ENCODE results near the gene PALD1. TPM values are rescaled to one million over a fixed set of nuclear protein-coding genes. Genes with fewer than 3 reads are reported as not detected.

PALD1 gene
- total and polyA plus RNA-seq, 2 of the 13 experiments (the other 11 are each of a cell fraction or from before 2014, with no cell fraction given), result 0.07 to 0.09 TPM

DNA sequence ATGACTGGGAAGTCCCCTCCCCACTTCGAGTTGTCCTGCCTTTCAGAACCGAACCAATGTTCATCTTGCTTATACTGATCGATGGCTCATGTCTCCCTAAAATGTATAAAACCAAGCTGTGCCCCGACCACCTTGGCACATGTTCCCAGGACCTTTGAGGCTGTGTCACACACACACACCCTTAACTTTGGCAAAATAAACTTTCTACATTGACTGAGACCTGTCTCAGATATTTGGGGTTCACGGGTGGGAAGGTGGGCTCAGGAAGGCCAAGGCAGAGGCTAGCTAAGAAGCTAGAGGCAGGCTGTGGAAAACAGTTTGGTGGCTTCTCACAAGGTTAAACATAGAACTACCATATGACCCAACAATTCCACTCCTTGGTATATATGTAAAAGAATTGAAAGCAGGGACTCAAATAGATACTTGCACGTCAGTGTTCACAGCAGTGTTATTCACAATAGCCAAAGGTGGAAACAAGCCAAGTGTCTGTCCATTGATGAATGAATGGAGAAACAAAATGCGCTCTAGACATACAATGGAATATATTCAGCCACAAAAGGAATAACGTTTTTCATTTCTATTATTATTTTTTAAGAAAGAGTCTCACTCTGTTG lies 108.6 kb downstream of the PALD1 start:
- H3K79me2 ChIP-seq (ENCODE audit: insufficient read depth, low read length), result no peaks in the 10 kb centered on the region
- no peak for ATAC-seq
- no peaks in the 10 kb centered on the region for H3K9me3 ChIP-seq (ENCODE audit: low read length)
- no peak for FAIRE-seq
- no peaks in the 10 kb centered on the region for H3K36me3 ChIP-seq (replicated peaks in 1 of 2; ENCODE audit: control insufficient read depth in 1 of 2, insufficient read depth in 2 of 2, low read length in 2 of 2)
- H3K4me1 ChIP-seq (ENCODE audit: insufficient read depth, low read length), result no peaks in the 10 kb centered on the region
- no peak overlapping the region for H3K4me3 ChIP-seq (replicated peaks in 1 of 3; ENCODE audit: insufficient read depth in 1 of 3, low read depth in 2 of 3, low read length in 3 of 3)
- H4K20me1 ChIP-seq (ENCODE audit: insufficient read depth, low read length), result no peaks in the 10 kb centered on the region
- WGBS (ENCODE audit: low lambda C conversion rate), result 24% methylated on average over 8 of the region's 8 CpGs
- CTCF ChIA-PET (ENCODE audit: low intra/inter-chr PET ratio, low total read pairs), result no interaction called here
- no peak overlapping the region for H3K4me2 ChIP-seq (ENCODE audit: low read depth, low read length)
- no peak overlapping the region for H2AFZ ChIP-seq (ENCODE audit: low read length)
- POLR2A ChIA-PET, result no interaction called here
- no TSS peak for BruUV-seq (replicated peaks)
- DNase-seq (ENCODE audit: low spot score), result no peak
- peaks cover 0 to 3% of the 10 kb centered on the region in 2 experiments; a peak in 2 of 5 replicates for H3K27me3 ChIP-seq (ENCODE audit: control insufficient read depth in 1 of 2, insufficient read depth in 2 of 2, low read length in 2 of 2)
- TF ChIP-seq ZNF660 (CRISPR knock-in tag; IDR thresholded peaks at IDR 0.05; ENCODE audit: borderline replicate concordance, low read depth), result no peak
- TF ChIP-seq ZNF563 (CRISPR knock-in tag; IDR thresholded peaks at IDR 0.05), result no peak
- TF ChIP-seq HNRNPUL1 (IDR thresholded peaks at IDR 0.05; ENCODE audit: low read depth, low read length), result no peak
- TF ChIP-seq, protein P1, sequence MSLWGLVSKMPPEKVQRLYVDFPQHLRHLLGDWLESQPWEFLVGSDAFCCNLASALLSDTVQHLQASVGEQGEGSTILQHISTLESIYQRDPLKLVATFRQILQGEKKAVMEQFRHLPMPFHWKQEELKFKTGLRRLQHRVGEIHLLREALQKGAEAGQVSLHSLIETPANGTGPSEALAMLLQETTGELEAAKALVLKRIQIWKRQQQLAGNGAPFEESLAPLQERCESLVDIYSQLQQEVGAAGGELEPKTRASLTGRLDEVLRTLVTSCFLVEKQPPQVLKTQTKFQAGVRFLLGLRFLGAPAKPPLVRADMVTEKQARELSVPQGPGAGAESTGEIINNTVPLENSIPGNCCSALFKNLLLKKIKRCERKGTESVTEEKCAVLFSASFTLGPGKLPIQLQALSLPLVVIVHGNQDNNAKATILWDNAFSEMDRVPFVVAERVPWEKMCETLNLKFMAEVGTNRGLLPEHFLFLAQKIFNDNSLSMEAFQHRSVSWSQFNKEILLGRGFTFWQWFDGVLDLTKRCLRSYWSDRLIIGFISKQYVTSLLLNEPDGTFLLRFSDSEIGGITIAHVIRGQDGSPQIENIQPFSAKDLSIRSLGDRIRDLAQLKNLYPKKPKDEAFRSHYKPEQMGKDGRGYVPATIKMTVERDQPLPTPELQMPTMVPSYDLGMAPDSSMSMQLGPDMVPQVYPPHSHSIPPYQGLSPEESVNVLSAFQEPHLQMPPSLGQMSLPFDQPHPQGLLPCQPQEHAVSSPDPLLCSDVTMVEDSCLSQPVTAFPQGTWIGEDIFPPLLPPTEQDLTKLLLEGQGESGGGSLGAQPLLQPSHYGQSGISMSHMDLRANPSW (CRISPR knock-in tag; IDR thresholded peaks at IDR 0.05; ENCODE audit: borderline replicate concordance), result no peak
- intact Hi-C loops (cut with micrococcal nuclease; ENCODE audit: unreplicated experiment), result no loop called here
- in situ Hi-C loops (cut with HindIII; ENCODE audit: extremely low pct_ligation_motif_present, low pct_unique_long_range_greater_than_20kb), result no loop called here
- no peak overlapping the region for H3K27ac ChIP-seq (ENCODE audit: extremely low read length, insufficient read depth, low read length)
- no peak overlapping the region for H3K9ac ChIP-seq (ENCODE audit: insufficient read depth, low read depth, low read length)

DNA sequence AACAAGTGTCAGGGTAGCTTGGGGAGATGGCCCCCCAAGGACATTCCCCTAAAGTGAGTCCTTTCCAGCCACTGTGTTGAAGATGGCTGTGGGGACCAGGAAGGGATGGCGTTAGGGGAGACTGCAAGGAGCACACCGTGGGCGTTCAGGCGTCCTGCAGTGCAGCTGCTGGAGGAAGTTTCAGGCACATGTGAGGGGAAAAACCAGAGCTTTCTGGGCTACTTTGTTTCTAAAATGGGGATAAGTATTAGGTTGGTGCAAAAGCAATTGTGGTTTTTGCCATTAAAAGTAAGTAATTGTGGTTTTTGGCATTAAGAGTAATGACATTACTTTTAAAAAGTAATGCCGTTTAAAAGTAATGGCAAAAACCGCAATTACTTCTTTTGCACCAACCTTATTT lies 109.7 kb downstream of the PALD1 start:
- no peak for ATAC-seq
- in situ Hi-C loops (cut with HindIII; ENCODE audit: extremely low pct_ligation_motif_present, low pct_unique_long_range_greater_than_20kb), result no loop called here
- ChIA-PET POLR2A (no interaction called here), CTCF (ENCODE audit: low intra/inter-chr PET ratio, low total read pairs) (no interaction called here)
- WGBS (ENCODE audit: low lambda C conversion rate), result 48% methylated on average over 6 of the region's 6 CpGs
- BruUV-seq (replicated peaks), result no TSS peak
- H3K9ac ChIP-seq (ENCODE audit: insufficient read depth, low read depth, low read length), result no peak overlapping the region
- no peak for DNase-seq (ENCODE audit: low spot score)
- no peak overlapping the region for H3K4me2 ChIP-seq (ENCODE audit: low read depth, low read length)
- no peak overlapping the region for H2AFZ ChIP-seq (ENCODE audit: low read length)
- TF ChIP-seq, protein P2, sequence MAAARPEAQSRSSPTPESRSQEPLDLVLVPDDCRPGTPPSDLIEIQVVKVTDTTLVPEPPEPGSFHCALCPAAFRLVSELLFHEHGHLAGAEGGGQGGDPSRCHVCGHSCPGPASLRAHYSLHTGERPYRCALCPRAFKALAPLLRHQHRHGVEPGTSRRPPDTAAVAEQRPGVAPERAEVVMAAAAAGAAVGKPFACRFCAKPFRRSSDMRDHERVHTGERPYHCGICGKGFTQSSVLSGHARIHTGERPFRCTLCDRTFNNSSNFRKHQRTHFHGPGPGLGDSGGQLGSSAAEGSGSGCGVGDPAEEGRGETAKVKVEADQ (CRISPR knock-in tag; IDR thresholded peaks at IDR 0.05; ENCODE audit: borderline replicate concordance), result no peak
- TF ChIP-seq ZNF549 (CRISPR knock-in tag; IDR thresholded peaks at IDR 0.05), result no peak
- TF ChIP-seq KDM5A (IDR thresholded peaks at IDR 0.05; ENCODE audit: borderline replicate concordance, low read length), result no peak
- no peak for TF ChIP-seq ZNF234 (CRISPR knock-in tag; conservative IDR thresholded peaks at IDR 0.05)
- TF ChIP-seq TCF7L2 (IDR thresholded peaks at IDR 0.05; ENCODE audit: low read depth, low read length), result no peak
- TF ChIP-seq ZNF747 (CRISPR knock-in tag; IDR thresholded peaks at IDR 0.05; ENCODE audit: borderline replicate concordance), result no peak
- no peak overlapping the region for H3K4me3 ChIP-seq (replicated peaks in 1 of 3; ENCODE audit: insufficient read depth in 1 of 3, low read depth in 2 of 3, low read length in 3 of 3)
- H3K27ac ChIP-seq (ENCODE audit: extremely low read length, insufficient read depth, low read length), result no peak overlapping the region
- H3K27me3 ChIP-seq (ENCODE audit: control insufficient read depth in 1 of 2, insufficient read depth in 2 of 2, low read length in 2 of 2), result peaks cover 0 to 3% of the 10 kb centered on the region in 2 experiments; a peak in 2 of 5 replicates
- no peak for FAIRE-seq
- no peaks in the 10 kb centered on the region for H3K4me1 ChIP-seq (ENCODE audit: insufficient read depth, low read length)
- no peaks in the 10 kb centered on the region for H3K36me3 ChIP-seq (replicated peaks in 1 of 2; ENCODE audit: control insufficient read depth in 1 of 2, insufficient read depth in 2 of 2, low read length in 2 of 2)
- H3K79me2 ChIP-seq (ENCODE audit: insufficient read depth, low read length), result no peaks in the 10 kb centered on the region
- H4K20me1 ChIP-seq (ENCODE audit: insufficient read depth, low read length), result no peaks in the 10 kb centered on the region
- intact Hi-C loops (cut with micrococcal nuclease; ENCODE audit: unreplicated experiment), result no loop called here
- H3K9me3 ChIP-seq (ENCODE audit: low read length), result no peaks in the 10 kb centered on the region

Data from HepG2 (cell line).